ENCODE results near the gene SLC39A7.

SLC39A7 gene

GRCh38 chr6:33194431-33194979 lies 6.2 kb upstream of the SLC39A7 start:
- no peak overlapping the region for H3K4me3 ChIP-seq (ENCODE audit: low read depth, low read length)
- no peak for DNase-seq (ENCODE audit: low read depth)
- no peak for TF ChIP-seq CTCF (IDR thresholded peaks at IDR 0.05; ENCODE audit: low read depth, low read length)
- TF ChIP-seq POLR2A (IDR thresholded peaks at IDR 0.05; ENCODE audit: extremely low read depth, insufficient read length): no peak
- no peak for TF ChIP-seq MAX (IDR thresholded peaks at IDR 0.05; ENCODE audit: low read depth, low read length)
- no peak for TF ChIP-seq MYC (IDR thresholded peaks at IDR 0.05; ENCODE audit: low read depth, low read length)

GRCh38 chr6:33195304-33196165 lies 5.1 kb upstream of the SLC39A7 start:
- TF ChIP-seq CTCF (IDR thresholded peaks at IDR 0.05; ENCODE audit: low read depth, low read length) (no peak), MYC (IDR thresholded peaks at IDR 0.05; ENCODE audit: low read depth, low read length) (no peak), POLR2A (IDR thresholded peaks at IDR 0.05; ENCODE audit: extremely low read depth, insufficient read length) (no peak), MAX (IDR thresholded peaks at IDR 0.05; ENCODE audit: low read depth, low read length) (no peak)
- DNase-seq (ENCODE audit: low read depth): no peak
- no peak overlapping the region for H3K4me3 ChIP-seq (ENCODE audit: low read depth, low read length)

GRCh38 chr6:33197431-33198048 lies 3.1 kb upstream of the SLC39A7 start:
- peak overlapping the region; percentile 3 for H3K4me3 ChIP-seq (ENCODE audit: low read depth, low read length)
- TF ChIP-seq CTCF (IDR thresholded peaks at IDR 0.05; ENCODE audit: low read depth, low read length): peak; percentile 82
- no peak for TF ChIP-seq MYC (IDR thresholded peaks at IDR 0.05; ENCODE audit: low read depth, low read length)
- peak; percentile 17; the same call in 1 of the 2 replicates for TF ChIP-seq MAX (IDR thresholded peaks at IDR 0.05; ENCODE audit: low read depth, low read length)
- DNase-seq (ENCODE audit: low read depth): peak; percentile 74

GRCh38 chr6:33198159-33198852 lies 2.4 kb upstream of the SLC39A7 start:
- no peak overlapping the region for H3K4me3 ChIP-seq (ENCODE audit: low read depth, low read length)
- no peak for DNase-seq (ENCODE audit: low read depth)
- TF ChIP-seq POLR2A (IDR thresholded peaks at IDR 0.05; ENCODE audit: extremely low read depth, insufficient read length): no peak
- no peak for TF ChIP-seq MYC (IDR thresholded peaks at IDR 0.05; ENCODE audit: low read depth, low read length)
- no peak for TF ChIP-seq MAX (IDR thresholded peaks at IDR 0.05; ENCODE audit: low read depth, low read length)
- TF ChIP-seq CTCF (IDR thresholded peaks at IDR 0.05; ENCODE audit: low read depth, low read length): no peak

GRCh38 chr6:33198853-33199436 lies 1.7 kb upstream of the SLC39A7 start:
- TF ChIP-seq POLR2A (IDR thresholded peaks at IDR 0.05; ENCODE audit: extremely low read depth, insufficient read length): no peak
- TF ChIP-seq CTCF (IDR thresholded peaks at IDR 0.05; ENCODE audit: low read depth, low read length): no peak
- TF ChIP-seq MAX (IDR thresholded peaks at IDR 0.05; ENCODE audit: low read depth, low read length): no peak
- no peak for TF ChIP-seq MYC (IDR thresholded peaks at IDR 0.05; ENCODE audit: low read depth, low read length)
- DNase-seq (ENCODE audit: low read depth): no peak
- H3K4me3 ChIP-seq (ENCODE audit: low read depth, low read length): peak overlapping the region; percentile 92

Data from NB4 (cell line).